Left hindlimb (tissue), 1 donor: ENCODE data around the gene KIAA0825.

Experiments used
- DNase-seq: peaks from one replicate; pipeline ENCODE4 v3.0.0-alpha.2; 2018

The KIAA0825 gene

GRCh38 chr5:94425396-94425795 is 193.0 kb downstream of the KIAA0825 start:
- DNase-seq = no peak

DNA sequence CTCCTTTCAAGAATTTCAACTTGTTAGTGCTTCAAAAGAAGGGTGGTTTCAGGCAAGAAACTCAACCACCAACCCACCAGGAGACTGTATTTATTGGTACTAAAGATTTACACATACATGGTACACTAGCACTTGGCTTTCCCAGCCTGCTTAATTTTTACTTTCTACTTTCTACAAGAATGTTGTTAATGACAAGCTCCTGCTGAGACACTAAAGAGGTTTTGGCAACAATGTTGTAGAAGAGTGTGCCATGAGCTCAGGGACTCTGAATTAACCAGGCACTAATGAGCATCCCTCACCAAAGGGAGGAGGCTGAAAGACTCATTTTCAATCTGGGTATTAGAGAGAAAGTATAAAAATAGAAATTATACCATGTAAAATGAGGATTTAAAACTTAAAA is 195.0 kb downstream of the KIAA0825 start:
- DNase-seq = no peak

- DNase-seq = no peak
Measured at GRCh38 chr5:94422812-94423211, 195.6 kb downstream of the KIAA0825 start.

DNA sequence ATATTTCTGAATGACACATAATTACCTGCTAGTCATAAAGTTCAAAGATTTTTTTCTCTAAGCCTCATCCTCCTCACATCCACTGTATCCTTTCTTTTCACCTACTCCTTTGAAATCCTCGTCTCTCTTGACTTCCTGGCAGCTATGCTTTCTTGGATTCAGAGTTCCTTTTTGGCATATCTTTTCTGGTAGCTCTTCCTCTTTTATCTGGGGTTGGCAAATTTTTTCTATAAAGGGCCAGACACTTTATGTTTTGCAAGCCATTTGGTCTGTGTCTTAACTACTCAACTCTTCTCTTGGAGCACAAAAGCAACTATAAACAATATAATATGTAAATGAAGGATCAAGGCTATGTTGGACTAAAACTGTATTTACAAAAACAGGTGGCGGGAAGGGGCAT is 197.5 kb downstream of the KIAA0825 start:
- DNase-seq = no peak

DNA sequence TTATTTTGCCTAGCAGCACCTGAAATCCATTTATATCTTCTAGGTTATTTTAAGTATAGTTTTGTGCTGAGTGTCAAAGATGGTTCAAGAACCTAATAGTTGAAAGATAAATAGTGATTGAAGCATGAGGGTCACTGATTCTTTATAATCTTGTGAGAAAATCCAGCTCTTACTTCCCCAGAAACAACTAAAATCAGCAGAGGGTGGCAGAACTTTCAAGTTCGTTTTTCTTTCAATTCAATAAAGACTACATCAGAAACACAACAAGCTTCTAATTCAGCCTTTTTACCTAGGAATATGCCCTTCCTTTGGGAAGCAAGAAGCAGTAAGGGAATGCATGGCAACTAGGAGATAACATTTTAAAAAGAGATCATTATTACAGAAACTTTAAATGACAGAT is 202.6 kb downstream of the KIAA0825 start:
- no peak for DNase-seq

DNA sequence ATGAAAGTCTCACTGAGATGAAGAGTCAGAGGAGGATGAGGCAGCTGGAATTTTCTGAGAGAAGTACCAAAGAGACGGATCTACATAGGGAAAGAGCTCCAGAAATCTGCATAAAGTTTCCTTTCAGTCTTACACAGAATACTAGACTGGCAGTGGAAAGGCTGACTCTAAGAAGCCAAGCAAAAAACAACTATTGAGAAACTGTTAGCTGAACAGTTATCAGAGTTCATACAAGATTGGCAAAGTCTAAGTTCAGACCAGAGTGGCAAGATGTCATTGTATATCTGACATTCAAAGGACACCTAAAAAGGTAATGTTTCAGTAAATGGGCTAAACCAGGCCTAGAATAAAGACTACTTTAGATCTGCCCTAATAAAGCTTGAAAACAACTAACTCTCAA is 209.0 kb downstream of the KIAA0825 start:
- DNase-seq = no peak

- DNase-seq = no peak
Measured at GRCh38 chr5:94407023-94407422, 211.4 kb downstream of the KIAA0825 start.

DNA sequence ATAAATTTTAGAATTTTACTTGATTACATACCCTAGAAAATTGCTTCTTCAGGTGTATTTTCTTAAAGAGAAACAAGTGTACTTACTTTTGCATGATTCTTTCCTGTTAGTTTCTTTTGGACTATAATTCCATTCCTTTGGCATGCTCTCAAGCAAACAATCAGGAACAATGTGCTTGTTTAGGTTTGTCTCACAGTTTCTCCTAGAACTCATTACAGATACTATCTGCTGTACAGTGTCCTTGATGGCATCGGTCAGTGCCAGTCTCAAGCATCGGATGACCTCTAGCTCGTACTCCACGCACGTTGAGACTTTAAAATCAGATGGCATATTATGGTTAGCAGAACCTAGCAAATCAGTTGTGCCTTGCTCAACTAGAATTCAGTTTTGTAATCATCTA is 214.9 kb downstream of the KIAA0825 start:
- no peak for DNase-seq

- no peak for DNase-seq
Measured at GRCh38 chr5:94402096-94402495, 216.3 kb downstream of the KIAA0825 start.

DNA sequence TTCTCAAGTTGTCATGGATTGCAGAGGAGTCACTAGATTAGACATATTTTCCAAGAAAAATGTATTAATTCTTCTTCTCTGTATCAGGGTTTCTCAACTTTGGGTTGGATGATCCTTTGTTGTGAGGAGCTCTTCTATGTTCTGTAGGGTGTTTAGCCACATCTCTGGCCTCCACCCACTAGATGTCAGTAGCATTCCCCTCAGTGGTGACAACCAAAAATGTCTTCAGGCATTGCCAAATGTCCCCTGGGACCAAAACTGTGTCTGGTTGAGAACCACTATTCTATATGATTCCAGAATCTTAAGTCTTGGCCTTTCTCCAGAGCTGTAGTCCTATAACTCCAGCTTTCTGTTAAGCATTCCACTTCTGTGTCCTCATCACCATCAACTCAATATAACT is 220.9 kb downstream of the KIAA0825 start:
- DNase-seq = no peak

- no peak for DNase-seq
Measured at GRCh38 chr5:94396687-94397086, 221.7 kb downstream of the KIAA0825 start.

GRCh38 chr5:94395468-94395867 is 222.9 kb downstream of the KIAA0825 start:
- no peak for DNase-seq

DNA sequence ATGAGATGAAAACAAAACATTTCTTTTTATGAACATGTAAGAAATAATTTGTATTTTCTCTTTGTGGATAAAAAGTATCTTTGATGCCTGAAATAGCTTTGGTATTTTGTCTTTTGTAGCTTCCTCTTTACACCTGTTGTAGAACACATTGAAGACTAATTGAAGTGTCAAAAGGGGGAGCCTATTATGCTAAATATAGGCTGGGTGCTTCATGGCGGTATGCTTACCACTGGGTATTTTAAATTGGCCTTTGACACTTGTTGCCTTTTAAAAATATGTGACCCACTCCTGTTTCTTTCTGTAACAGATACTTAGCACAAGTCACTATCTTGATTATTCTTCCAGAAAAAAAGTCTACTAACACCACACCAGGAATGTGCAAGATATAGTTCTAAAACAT is 226.4 kb downstream of the KIAA0825 start:
- DNase-seq = no peak

GRCh38 chr5:94389515-94389899 is 228.9 kb downstream of the KIAA0825 start:
- DNase-seq = no peak

GRCh38 chr5:94388773-94389514 is 229.5 kb downstream of the KIAA0825 start:
- no peak for DNase-seq

DNA sequence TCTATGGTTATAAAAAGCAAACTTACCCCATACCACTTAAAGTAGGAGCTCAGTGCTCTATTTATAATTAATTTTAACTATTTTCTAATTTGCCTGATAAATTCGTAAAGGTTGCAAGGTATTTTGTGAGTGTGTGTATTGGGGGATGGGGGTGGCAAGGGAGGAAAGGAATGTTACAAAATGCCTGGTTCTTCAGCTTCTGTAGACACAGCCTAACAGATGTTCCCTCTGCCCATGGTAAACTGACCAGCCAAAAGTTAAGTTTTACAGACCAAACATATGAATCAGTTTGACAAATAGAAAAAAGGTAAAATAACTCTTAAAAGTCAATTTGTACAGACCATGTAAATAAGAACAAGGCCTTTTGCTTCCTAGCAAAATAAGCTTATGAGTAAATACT is 232.6 kb downstream of the KIAA0825 start:
- no peak for DNase-seq

DNA sequence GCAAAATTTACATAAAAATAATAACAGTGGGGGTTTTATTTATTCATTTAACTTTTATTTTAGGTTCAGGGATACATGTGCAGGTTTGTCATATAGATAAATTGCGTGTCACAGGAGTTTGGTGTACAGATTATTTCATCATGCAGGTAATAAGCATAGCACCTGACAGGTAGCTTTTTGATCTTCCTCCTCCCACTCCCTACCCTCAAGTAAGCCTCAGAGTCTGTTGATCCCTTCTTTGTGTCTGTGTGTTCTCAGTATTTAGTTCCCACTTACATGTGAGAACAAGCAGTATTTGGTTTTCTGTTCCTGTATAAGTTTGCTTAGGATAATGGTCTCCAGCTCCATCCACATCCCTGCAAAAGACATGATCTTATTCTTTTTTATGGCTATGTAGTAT is 240.3 kb downstream of the KIAA0825 start:
- no peak for DNase-seq

DNA sequence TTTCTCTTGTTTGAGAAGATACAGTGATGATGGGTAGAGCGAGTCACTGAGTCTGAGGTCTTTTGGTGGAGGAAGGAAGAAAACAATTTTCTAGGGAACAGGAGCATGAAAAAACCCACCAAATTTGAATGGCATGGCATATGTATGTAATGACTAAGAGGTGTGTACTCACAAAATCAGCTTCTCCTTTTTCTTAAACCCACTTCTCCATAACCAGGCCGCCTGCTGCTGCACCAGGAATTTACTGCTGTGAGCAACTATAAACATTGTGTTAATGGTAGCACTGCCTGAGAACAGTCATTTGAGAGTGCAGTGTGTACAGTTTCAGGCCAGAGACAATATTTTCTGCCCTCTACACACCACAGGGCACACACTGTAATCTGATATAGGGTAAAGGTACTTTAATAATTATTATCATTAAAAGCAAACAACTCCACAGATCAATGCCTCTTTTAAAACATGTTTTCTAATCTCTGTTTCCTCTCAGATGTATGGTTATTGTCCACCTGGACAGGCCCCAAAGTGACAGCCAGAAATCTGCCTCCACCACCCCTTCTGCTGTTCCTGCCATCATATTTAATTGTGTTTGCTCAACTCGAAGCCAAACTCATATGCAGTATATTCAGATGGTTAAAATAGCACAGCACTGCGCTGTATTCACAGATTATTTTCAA is 241.6 kb downstream of the KIAA0825 start:
- DNase-seq = no peak

- DNase-seq = no peak
Measured at GRCh38 chr5:94375801-94376200, 242.6 kb downstream of the KIAA0825 start.

GRCh38 chr5:94374336-94374735 is 244.1 kb downstream of the KIAA0825 start:
- no peak for DNase-seq

DNA sequence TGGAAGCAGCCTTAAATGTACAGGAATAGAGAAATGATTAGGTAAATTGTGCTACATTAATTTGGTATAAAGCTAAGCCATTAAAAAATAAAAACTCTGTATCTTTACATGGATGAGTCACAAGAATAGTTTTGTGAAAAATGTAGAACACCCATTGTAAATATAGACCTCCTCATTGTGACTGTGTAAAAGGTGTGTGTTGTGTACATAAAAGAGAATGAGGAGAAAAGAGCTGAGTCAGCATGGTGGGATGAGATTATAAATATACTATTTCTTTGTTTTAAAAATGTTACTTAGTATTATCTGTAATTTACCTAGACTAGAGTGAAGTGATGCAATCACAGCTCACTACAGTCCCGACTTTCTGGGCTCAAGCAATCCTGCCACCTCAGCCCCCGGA is 250.5 kb downstream of the KIAA0825 start:
- no peak for DNase-seq

- no peak for DNase-seq
Measured at GRCh38 chr5:94366811-94367210, 251.6 kb downstream of the KIAA0825 start.

GRCh38 chr5:94362857-94363256 is 255.5 kb downstream of the KIAA0825 start:
- DNase-seq = no peak
